SK-N-SH (cell line): ENCODE results near the gene RAET1E.

Experiments
- EZH2phosphoT487 ChIP-seq: fragments of 200-600 bp; sonication (generic); IDR thresholded peaks from 2 replicates; pipeline ENCODE4 v1.6.1; 2017; ENCODE audit warnings: low read depth, mixed run types, mild to moderate bottlenecking, antibody characterized with exemption, moderate library complexity, borderline replicate concordance
- FOXJ3 ChIP-seq: sonication (generic); formaldehyde crosslinking; IDR thresholded peaks from 2 replicates; pipeline ENCODE4 v1.5.1; 2020; ENCODE audit warnings: mild to moderate bottlenecking, missing genetic modification reagents
- TCF12 ChIP-seq: IDR thresholded peaks from 2 replicates; pipeline ENCODE4 v1.4.0; 2012

DNA sequence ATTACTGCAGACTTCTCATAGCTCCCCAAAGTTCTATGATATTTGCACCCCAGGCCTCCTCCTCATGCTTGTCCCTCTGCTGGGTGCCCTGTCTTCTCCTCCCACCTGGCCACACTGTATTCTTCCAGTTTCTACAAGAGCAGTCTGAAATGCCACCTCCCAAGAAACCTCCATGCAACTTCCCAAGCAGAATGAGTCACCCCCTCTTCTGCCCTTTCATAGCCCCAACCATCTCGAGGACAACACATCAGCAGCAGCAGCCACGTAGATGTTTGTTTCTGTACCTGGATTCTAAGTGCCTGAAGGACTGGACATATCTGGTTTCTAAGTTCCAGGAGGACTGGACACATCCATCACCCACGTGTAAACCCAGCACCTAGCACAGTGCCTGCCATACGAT, 37.3 kb upstream of the RAET1E start:
- TF ChIP-seq TCF12 (no peak), FOXJ3 (no peak), EZH2phosphoT487 (no peak)
